Frontal cortex (tissue), 4 donors: ENCODE measurements around the gene CCNY. TPM values are rescaled to one million over a fixed set of nuclear protein-coding genes. Genes with fewer than 3 reads are reported as not detected.

ENCODE experiments used
- DNase-seq, 2 donors: peaks; one replicate each; pipeline ENCODE4 v3.0.0; 2012; ENCODE audit warnings: low spot score in 2 of 2
- FAIRE-seq: peaks from 2 replicates; lab custom pipeline; 2012; peaks lifted over from hg19 to GRCh38; lab: Jason Lieb, UNC
- total RNA-seq: library from RNA; depleted of rRNA; stranded (reverse); fragments of >200 nt; gene quantifications from one replicate; pipeline ENCODE4 v1.2.3, GENCODE V29; 2014
- donor health status: control.
- donor health status: control.
- donor health status: control.

The CCNY gene
- total RNA-seq, 1 donor from 2014 or later: 54.6 TPM

GRCh38 chr10:35377050-35377728 is 40.9 kb downstream of the CCNY start:
- FAIRE-seq (no peak), DNase-seq (no peak)

- no peak for DNase-seq
- no peak for FAIRE-seq
Observed at GRCh38 chr10:35378541-35379210, 42.4 kb downstream of the CCNY start.

- FAIRE-seq (no peak), DNase-seq (peak in 1 of 2 donors; percentile 34)
Observed at GRCh38 chr10:35379226-35380137, 43.2 kb downstream of the CCNY start.

- DNase-seq (no peak), FAIRE-seq (no peak)
Observed at GRCh38 chr10:35382096-35382495, 45.8 kb downstream of the CCNY start.

- FAIRE-seq (no peak), DNase-seq (no peak)
Observed at GRCh38 chr10:35384265-35384868, 48.1 kb downstream of the CCNY start.

- no peak for FAIRE-seq
Observed at GRCh38 chr10:35386594-35387174, 50.4 kb downstream of the CCNY start.

GRCh38 chr10:35387768-35388167 is 51.5 kb downstream of the CCNY start:
- no peak for DNase-seq
- FAIRE-seq: no peak

More at GRCh38 chr10:35386594-35387174, 50.4 kb downstream of the CCNY start:
- no peak for DNase-seq

GRCh38 chr10:35388197-35388596 is 51.9 kb downstream of the CCNY start:
- no peak for FAIRE-seq
- DNase-seq: no peak

- no peak for FAIRE-seq
- no peak for DNase-seq
Observed at GRCh38 chr10:35388682-35389081, 52.4 kb downstream of the CCNY start.

GRCh38 chr10:35390161-35390840 is 54.0 kb downstream of the CCNY start:
- FAIRE-seq (no peak), DNase-seq (no peak)

GRCh38 chr10:35390843-35391152 is 54.5 kb downstream of the CCNY start:
- no peak for FAIRE-seq
- DNase-seq: no peak

- DNase-seq (no peak), FAIRE-seq (no peak)
Observed at GRCh38 chr10:35391153-35391953, 55.0 kb downstream of the CCNY start.

- FAIRE-seq: no peak
- no peak for DNase-seq
Observed at GRCh38 chr10:35391954-35392262, 55.6 kb downstream of the CCNY start.

GRCh38 chr10:35392482-35393228 is 56.3 kb downstream of the CCNY start:
- no peak for DNase-seq

GRCh38 chr10:35394411-35394851 is 58.1 kb downstream of the CCNY start:
- DNase-seq: no peak
- no peak for FAIRE-seq

More at GRCh38 chr10:35392482-35393228, 56.3 kb downstream of the CCNY start:
- FAIRE-seq: no peak

GRCh38 chr10:35394934-35395333 is 58.6 kb downstream of the CCNY start:
- FAIRE-seq (no peak), DNase-seq (no peak)

GRCh38 chr10:35396560-35397434 is 60.5 kb downstream of the CCNY start:
- FAIRE-seq (no peak), DNase-seq (no peak)
